GM12875 (cell line): ENCODE results near the gene RSPH4A.
"Not testable (repeated sequence)": the region's sequence is repeated elsewhere in the genome, so short reads cannot be mapped to it uniquely, and the experiment has no call there.

Experiments used
- H3K4me3 ChIP-seq: one replicate; pipeline ENCODE4 v1.5.1; 2011; ENCODE audit warnings: low read depth, low read length, control low read depth
- CTCF ChIP-seq: IDR thresholded peaks from 2 replicates; pipeline ENCODE4 v1.5.1; 2011; ENCODE audit warnings: low read depth, mild to moderate bottlenecking, control low read depth, inconsistent platforms, low read length, moderate library complexity, borderline replicate concordance; ENCODE audit not compliant: insufficient read depth

RSPH4A gene

GRCh38 chr6:116661594-116661993 is 45.3 kb downstream of the RSPH4A start:
- no peak overlapping the region for H3K4me3 ChIP-seq
- no peak for TF ChIP-seq CTCF

- no peak for TF ChIP-seq CTCF
- H3K4me3 ChIP-seq = no peak overlapping the region
These were observed 45.9 kb downstream of the RSPH4A start for GRCh38 chr6:116662202-116662601.

- H3K4me3 ChIP-seq = no peak overlapping the region
- no peak for TF ChIP-seq CTCF
These were observed 47.0 kb downstream of the RSPH4A start for GRCh38 chr6:116663308-116663707.

GRCh38 chr6:116664169-116664568 is 47.9 kb downstream of the RSPH4A start:
- H3K4me3 ChIP-seq = not testable (repeated sequence)

- no peak overlapping the region for H3K4me3 ChIP-seq
- TF ChIP-seq CTCF = no peak
These were observed 49.2 kb downstream of the RSPH4A start for GRCh38 chr6:116665464-116665863.

GRCh38 chr6:116666869-116667268 is 50.6 kb downstream of the RSPH4A start:
- TF ChIP-seq CTCF = no peak
- H3K4me3 ChIP-seq = no peak overlapping the region

GRCh38 chr6:116667623-116668022 is 51.3 kb downstream of the RSPH4A start:
- H3K4me3 ChIP-seq = no peak overlapping the region
- no peak for TF ChIP-seq CTCF

- TF ChIP-seq CTCF = no peak
- H3K4me3 ChIP-seq = no peak overlapping the region
These were observed 56.0 kb downstream of the RSPH4A start for GRCh38 chr6:116672306-116672705.
